ENCODE measurements around the gene MAP3K8.

The MAP3K8 gene

DNA sequence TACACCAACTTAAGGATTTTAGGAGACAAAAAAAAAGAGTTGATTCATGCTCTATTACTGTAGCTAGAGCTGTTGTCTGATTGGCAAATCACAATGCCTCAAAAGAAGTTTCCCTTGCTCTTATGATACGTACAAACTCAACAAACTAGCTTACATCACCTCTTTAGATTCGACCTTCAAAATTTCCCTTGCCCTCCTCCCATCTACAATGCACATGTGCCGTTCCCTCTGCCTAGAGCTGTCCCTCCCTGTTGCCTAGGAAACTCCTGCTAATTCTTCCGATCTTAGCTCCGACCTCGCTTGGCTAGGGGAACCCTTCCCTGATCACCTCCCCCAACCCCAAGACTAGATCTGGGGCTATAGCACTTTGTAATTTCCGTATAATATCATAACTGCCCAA lies 55.4 kb downstream of the MAP3K8 start:
- DNase-seq (ENCODE audit: low read depth in 1 of 2, low spot score in 1 of 2) = no peak

DNA sequence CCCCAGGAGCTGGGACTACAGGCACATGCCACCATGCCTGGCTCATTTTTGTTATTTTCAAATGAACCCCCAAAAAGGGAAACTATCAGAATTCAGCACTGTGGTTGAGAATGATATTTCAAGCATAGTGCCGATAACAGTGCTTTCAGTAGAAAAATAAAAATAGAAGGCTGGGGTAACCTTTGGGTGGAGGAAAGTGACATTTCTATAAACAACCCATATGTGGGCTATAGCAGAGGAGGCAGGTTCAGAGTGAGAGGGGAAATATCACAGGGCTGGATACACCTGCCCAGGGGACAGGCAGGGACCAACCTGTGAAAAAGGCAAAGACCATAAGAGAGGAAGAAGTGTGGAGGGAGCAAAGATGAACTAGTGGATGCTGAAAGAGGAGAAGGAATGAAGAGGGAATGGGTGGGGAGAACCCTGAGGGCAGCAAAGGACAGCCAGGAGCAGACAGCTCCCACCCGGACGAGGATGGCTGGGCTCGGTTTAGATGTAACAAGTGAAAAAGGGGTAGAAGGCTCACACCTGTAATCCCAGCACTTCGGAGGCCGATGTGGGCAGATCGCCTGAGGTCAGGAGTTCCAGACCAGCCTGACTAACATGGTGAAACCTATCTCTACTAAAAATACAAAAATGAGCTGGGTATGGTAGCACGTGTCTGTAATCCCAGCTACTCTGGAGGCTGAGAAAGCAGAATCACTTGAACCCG lies 56.5 kb downstream of the MAP3K8 start:
- no peak for DNase-seq (ENCODE audit: low read depth in 1 of 2, low spot score in 1 of 2)

DNA sequence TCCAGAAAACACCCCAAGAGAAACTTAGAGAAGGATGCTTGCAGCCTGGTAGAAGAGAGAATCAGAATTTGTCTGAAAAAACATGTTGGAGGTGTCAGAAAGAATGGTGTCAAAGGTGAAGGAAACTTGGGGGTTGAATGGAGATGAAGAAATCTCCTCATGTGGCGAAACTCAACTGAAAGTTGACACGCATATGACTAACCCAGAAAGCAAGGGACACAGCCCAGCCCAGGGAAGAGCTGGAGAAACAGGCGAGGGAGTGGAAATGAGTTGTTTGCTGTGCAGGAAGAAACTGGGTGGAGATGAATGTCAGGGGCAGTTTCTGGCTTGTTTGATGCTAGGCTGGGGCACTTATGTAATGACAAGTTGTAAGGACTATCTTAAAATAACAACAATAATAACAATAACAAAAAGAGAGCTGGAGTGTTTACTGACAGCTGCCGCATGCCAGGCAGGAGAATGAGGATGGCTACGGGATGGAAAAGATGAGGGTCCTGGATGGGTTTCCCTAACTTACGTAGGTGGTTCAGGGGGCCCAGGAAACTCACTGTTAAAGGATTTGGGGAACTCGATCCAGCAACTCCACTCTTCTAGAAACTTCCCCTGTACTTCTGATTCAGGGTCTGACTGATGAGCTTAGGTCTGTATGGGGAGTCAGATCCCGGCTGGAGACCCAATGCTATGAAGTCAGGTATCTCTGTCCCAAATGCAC lies 57.4 kb downstream of the MAP3K8 start:
- DNase-seq (ENCODE audit: low read depth in 1 of 2, low spot score in 1 of 2) = no peak

DNA sequence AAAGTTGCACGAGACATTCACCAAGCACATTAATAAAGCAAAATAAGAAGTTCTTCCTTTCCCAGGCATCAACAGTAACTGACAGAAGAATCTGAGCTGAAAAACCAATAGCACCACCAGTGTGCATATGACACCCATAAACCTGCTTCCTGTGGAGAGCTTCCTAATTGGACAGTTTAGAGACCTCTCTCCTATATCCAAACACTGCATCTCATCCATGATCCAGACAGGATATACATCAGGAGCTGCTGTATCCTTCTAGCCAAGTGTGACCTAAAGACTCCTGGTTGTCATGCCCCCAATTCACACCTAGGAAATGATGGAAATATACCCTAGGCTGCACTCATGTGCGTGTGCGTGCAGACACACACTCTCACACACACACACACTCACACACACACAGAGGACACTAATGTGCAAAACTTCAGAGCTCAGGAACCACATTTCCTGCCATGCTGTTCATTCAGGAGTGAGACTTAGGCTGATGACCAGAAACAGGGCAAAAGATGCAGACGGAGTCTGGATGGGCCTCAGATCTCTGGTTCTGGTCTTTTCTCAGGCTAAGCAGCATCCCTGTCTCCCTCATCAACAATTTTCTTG lies 58.0 kb downstream of the MAP3K8 start:
- DNase-seq (ENCODE audit: low read depth in 1 of 2, low spot score in 1 of 2) = no peak

DNA sequence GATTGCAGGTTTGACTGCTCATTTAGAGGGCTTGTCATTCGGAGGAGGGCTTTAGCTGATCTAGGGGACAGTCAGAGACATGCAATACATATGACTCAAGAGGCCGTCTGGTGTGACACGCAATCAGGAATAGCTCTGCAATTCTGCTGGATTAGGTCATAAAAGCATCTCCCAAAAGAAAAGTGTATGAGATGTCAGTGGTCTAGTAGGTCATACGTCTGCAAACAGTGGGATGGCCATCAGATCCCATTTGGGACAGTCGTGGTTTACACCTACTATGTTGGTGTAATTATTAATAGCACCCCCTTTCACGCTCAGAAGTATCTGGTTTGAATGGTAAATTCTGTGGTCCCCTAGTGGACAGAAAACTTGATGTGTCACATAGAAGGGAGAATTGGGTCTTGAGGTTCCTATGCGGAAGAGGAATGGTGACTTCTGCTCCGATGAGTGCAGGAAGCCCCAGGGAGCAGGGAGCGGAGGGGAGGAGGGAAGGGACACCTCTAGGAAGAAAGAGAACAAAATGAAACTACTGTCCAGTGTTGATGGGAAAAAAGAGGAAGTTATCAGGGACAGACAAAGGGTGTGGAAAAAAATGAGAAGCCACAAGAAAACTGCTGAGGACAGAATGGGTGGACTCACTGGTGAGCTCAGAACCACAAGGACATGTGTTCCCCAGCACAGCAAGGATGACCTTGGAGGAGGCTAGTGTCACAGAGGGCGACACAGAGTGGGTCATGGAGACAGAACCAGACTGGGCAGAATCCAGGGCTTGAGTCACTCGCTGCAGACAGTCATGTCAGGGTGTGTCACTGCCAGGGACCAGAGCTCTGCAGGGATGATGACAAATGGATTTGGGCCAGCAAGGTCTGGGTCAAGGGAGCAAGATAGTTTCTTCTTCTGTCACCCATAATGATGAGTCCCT lies 59.9 kb downstream of the MAP3K8 start:
- DNase-seq (ENCODE audit: low read depth in 1 of 2, low spot score in 1 of 2) = no peak

DNA sequence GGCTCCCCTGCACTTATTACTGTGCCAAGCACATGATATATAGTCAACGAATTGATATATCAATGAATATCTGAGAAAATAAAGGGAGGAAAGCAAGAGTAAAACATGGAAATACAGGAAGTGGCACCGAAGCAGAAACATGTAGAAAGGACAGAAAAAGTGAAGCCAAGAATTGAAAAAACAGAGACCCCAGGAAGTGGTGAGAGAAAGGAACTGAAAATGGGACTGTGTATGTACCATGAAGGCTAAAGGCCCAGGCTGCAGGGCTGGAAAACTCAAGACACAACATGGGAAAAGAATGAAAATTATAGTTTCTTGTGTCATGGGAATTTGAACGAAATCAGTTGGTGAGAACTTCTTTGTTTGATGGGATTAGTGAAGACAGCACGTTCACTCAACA lies 60.6 kb downstream of the MAP3K8 start:
- no peak for DNase-seq (ENCODE audit: low read depth in 1 of 2, low spot score in 1 of 2)

DNA sequence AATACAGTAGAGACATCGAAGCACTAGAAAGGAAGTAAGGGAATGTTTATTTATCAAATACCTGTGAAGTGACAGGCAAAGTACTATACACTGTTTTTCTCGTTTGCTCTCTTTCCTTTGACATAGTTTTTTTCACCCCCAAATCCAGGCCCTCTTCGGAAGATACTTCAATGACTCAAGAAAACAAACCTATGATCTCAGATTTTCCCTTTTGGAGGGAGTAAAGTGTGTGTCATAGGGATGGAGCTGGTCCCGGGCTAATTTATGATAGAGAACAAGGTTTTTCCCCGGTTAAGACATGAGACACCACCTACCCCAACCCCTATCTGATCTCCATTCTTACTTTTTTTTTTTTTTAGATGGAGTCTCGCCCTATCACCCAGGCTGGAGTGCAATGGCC lies 61.7 kb downstream of the MAP3K8 start:
- no peak for DNase-seq (ENCODE audit: low read depth in 1 of 2, low spot score in 1 of 2)

DNA sequence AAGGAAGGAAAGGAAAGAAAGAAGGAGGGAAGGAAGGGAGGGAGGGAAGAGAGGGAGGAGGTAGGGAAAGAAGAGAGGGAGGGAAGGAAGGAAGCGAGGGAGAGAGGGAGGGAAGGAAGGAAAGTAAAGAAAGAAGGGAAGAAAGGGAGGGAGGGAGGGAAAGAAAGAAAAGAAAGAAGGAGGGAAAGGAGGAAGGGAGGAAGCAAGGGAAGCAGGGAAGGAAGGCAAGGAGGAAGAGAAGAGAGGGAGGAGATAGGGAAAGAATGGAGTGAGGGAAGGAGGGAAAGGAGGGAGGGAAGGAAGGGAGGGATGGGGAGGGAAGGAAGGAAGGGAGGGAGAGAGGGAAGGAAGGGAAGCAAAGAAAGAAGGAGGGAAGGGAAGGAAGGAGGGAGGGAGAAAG lies 65.8 kb downstream of the MAP3K8 start:
- DNase-seq (ENCODE audit: low read depth in 1 of 2, low spot score in 1 of 2) = no peak

DNA sequence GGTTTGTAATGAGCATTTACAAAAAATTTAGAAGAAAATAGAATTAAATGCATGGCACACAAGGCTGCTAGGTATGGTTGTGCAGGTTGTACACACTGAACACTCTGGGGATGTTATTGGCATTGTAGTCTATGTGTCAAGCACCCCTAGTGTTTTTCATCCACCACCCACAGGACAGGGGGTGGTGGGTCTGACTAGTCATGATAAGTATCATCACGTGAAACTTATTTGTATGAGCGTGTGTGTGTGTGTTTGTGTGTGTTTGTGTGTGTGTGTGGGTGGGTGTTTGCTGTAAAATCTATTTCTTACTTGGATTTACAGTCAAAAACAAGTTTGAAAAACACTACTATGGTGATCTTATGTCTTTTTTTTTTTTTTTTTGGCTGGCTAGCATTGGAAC lies 66.5 kb downstream of the MAP3K8 start:
- DNase-seq (ENCODE audit: low read depth in 1 of 2, low spot score in 1 of 2) = no peak

DNA sequence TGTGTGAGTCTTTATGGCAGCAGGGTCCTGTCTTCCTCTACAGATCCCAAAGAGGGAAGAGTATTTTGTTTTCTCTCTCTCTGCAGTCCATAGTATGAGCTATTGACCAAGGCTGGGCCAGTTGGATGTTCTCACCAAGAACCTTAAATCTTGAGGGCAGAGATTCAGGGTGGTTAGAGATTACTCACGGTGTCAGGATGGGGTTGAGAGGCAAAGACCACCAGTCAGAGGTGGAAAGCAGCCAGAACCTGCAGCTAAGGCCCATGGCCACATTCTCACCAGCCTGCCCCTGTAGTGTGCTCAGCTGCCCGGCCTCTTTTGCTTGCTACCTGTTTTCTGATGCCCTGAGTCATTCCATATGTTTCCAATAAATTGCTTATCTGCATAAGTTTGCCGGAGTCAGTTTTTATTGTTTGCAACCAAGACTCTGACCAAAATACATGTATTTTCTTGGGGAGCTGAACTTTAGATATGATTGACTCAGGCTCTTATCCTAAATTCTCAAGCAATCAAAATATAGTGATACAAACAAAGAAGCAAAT lies 67.0 kb downstream of the MAP3K8 start:
- DNase-seq (ENCODE audit: low read depth in 1 of 2, low spot score in 1 of 2) = no peak

DNA sequence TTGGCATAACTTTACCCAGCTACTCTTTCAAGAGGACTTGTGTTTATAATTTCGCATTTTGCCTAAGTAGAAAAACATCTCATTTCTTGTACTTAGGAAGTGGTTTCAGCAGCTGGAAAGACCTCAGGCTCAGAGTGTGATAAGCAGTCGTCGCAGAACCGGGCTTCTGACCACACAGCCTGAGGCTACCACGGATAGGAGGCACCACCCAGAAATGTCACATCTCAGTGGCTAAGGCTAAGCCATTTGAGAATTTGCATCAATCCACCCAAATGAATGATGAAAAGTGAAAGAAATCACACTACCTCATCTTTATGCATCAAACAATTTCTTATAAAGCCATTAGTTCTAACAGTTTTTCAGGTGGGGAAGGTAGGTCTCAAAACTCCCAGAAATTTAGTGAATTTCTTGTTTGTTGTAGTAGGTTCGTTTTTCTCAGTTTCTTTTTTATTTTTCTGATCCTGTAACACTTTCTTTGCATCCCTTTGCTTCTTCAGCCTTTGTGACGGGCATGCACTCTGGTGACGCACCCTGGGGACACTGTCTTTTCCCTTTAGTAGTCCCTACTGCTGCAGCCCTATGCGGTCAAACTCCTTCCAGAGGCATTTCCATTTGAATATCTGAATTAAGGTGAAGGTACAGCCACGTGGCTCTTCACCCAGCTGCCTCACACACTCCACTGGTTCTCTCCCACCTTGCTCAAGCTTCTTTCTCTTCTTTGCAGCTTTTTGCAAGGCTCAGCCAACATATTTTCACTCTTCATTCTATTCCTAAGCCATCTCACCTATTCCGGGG lies 68.5 kb downstream of the MAP3K8 start:
- no peak for DNase-seq (ENCODE audit: low read depth in 1 of 2, low spot score in 1 of 2)

DNA sequence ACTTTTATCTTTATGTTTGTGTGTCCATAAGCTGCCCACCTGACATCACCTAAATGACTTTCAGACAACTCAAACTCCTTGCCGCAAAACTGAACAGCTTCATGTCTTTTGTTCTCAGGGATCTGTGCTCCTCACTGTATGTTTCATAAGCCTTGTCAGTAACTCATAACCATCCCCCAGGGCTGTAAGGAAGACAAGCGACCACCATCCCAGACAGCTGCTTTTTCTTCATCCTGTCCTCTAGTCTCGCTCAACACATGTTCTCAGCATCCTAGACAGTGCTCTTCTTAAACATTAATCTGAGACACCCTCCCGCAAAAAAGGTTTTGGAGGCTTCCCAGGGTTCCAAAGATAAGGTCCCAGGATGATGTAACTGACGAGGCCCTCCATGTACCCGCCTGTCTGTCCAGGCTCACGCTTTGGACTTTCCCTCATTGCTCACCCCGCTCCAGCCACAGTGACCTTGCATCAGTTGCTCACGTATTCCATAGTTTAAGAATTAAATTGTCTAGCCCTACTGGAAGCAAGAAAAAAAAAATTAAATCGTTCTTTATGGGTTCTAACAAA lies 69.8 kb downstream of the MAP3K8 start:
- DNase-seq (ENCODE audit: low read depth in 1 of 2, low spot score in 1 of 2) = no peak

DNA sequence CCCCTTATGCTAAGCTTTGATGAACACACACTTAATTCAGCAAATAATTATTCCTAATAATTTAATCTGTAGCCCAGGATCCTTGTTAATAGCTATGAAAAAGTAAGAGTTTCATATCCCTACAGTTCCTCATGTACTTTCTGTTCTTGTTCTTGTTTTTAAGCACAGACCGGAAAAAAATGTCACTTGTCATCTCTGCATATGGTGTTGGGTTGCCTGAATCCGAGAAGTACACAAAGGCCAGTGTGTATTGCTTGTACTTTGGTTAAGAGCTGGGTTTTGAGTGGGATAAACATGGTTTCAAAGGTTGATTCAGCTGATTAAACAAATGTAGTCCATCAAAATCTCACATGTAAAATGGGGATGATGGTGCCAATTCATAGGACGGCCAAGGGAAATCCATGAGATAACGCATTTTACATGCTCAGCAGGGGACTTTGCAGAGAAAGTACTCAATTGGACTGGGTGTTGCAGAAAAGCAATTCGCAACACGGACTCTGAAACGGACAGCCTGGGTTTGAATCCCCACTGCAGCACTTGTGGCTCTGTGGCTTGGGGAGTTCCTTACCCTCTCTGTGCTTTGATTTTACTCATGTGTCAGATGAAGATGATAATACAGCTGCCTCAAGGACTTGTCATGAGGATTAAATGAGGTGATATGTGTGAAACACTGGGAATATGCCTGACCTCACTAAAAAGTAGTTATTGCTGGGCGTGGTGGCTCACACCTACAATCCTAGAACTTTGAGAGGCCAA lies 71.7 kb downstream of the MAP3K8 start:
- no peak for DNase-seq (ENCODE audit: low read depth in 1 of 2, low spot score in 1 of 2)

DNA sequence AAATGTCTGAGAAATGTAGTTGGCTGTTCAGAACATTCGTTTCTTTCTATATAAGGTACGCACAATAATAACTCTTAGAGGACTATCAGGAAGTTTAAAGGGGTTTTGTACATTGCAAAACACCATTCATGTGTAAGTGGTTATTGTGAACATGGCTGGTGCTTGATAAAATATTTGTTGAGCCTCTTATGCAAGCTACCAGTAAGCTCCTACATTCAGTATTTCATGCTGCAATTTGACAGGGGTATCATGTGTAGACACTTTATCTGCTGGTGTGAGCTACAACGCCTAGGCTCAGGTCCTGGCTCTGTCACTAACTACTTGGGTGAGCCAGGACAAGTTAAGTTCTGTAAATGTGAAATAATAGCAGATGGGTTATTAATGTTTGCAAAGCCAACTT lies 75.5 kb downstream of the MAP3K8 start:
- no peak for DNase-seq (ENCODE audit: low read depth in 1 of 2, low spot score in 1 of 2)

DNA sequence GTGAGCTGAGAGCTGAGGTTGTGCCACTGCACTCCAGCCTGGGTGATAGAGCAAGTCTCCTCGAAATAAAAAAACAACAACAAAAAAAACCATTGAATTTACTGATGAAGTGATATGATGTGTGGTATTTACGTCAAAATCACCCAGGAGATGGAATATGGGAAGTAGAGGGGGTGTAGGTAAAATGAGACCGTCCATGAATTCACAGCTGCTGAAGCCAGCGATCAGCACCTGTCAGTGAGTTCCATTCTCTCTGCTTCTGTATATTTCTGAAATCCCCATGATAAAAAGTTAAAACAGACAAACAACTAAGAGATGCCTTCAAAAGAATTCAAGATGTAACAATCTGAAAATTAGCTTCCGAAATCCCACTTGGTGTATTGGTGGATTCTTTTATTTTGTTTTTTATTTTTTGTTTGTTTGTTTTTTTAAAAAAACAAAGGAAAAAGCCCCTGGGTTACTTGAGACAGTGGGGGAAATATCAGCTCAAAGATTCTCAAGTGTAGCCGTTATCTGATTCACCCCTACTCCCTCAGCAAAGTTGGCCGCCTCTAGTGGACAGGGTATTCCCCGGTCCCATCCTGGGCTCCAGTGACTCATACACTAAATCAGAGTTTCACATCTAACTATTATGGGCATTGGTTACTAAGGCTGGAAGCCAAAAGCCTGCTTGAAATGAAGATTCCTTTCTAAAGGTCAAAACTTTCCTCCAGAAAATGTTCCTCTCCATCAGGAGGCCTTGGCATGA lies 76.4 kb downstream of the MAP3K8 start:
- no peak for DNase-seq (ENCODE audit: low read depth in 1 of 2, low spot score in 1 of 2)

DNA sequence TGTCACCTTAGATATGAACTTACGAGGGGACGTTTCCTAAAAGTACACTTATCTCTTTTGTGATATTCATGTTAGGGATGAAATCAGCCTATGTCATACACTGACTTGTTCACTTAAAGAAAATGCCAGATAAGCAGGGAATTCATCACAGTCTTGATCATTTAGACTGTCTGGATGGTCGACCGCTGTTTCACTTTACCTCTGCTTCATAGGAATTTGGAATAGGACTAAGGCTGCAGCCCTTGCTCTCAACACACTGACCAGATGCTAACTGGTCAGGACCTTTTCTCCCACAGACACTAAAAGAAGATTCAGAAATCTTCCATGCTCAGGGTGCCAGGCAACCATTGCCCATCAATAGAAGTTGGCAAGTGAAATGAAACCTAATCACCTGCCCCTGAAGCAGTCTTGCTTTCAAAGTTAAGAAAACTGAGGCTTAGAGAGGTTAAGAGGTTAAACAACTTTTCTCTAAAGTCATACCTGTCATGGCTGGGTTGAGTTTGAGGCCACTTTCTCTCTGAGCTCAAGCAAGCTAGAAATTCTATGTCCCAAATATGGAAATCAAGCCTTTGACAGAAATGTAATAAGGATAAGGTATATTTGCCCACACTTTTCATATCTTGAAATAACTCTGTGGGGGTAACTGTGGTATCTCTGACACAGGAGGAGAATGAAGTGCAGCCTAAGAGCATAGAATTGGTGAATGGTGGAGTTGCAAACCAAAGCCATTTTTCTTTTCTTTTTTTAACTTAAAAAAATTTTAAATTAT lies 77.1 kb downstream of the MAP3K8 start:
- DNase-seq (ENCODE audit: low read depth in 1 of 2, low spot score in 1 of 2) = no peak

Data from activated T-helper 1 cell treated with anti-CD3 and anti-CD28 coated beads, Interleukin-2, amount 50 U/mL, for 16 hours (primary cell).